Measurements from ENCODE around the gene KRR1. TPM values are rescaled to one million over a fixed set of nuclear protein-coding genes. Genes with fewer than 3 reads are reported as not detected.

KRR1 gene
- total and polyA plus RNA-seq, 2 of the 13 experiments (the other 11 are each of a cell fraction or from before 2014, with no cell fraction given), result 19.3 to 103 TPM

DNA sequence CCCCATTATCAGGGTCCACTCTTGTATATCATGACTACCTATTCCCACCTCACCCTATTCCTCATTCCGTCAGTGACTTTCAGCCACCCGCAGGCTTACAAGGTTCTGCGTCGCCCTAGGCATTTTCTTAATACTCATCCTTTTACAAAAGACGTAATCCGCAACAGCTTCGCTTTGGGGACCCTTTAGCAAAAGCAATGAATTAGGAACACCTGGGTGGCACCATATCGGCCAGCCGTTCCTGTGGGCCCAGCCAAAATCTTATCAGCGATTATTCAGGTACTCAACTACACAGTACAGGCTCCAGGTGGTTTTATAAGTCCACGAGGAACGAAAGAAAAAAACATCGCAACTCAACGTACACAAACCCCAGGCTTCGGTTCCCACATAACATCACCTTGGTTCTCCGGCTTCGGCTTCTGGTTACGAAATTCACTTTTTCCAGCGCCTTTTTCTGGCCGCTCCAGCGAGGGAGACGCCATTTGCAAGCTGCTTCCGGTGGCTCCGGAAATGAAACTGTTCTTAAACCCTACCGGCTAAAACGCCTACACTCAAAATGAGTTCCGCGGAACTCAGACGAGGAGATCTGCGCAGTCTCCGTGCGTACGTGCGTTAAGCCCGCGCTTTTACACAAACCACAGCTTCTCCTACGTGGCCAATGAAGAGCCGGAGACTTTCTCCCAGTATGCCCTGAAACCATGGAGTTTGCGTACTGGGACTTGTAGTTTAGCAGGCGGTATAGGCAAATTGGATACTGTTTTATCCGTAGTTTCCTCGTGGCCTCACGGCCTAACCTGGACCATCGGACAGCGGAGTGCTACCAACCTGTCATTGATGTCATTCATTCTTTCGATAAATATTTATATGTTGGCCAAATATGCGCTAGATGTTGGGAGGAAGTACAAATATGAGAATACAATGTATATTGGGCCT is at the start of gene KRR1 (continued):
- TF ChIP-seq BRCA1 (CRISPR knock-in tag; IDR thresholded peaks at IDR 0.05) (0 out of 2 replicates have a peak, but pooled peaks have one; percentile 18), ZNF326 (CRISPR knock-in tag; IDR thresholded peaks at IDR 0.05; ENCODE audit: borderline replicate concordance) (no peak), ZNF256 (CRISPR knock-in tag; conservative IDR thresholded peaks at IDR 0.05) (no peak; the same call in 1 of the 2 replicates), ZNF567 (CRISPR knock-in tag; IDR thresholded peaks at IDR 0.05; ENCODE audit: borderline replicate concordance) (no peak), AHR (CRISPR knock-in tag; IDR thresholded peaks at IDR 0.05) (peak; percentile 86; the same call in 1 of the 2 replicates), CBX1 (IDR thresholded peaks at IDR 0.05; ENCODE audit: low read depth) (peak; percentile 81), CHD2 (IDR thresholded peaks at IDR 0.05; ENCODE audit: low read depth, low read length) (peak; percentile 58; the same call in 1 of the 2 replicates), ZNF318 (CRISPR knock-in tag; IDR thresholded peaks at IDR 0.05) (0 out of 2 replicates have a peak, but pooled peaks have one; percentile 50), ZNF335 (CRISPR knock-in tag; IDR thresholded peaks at IDR 0.05) (peak; percentile 85; the same call in 1 of the 2 replicates), NPAS2 (CRISPR knock-in tag; IDR thresholded peaks at IDR 0.05; ENCODE audit: borderline replicate concordance) (no peak), NR2F1 (CRISPR knock-in tag; IDR thresholded peaks at IDR 0.05) (peak in 1 of 2 experiments; percentile 10; a peak in 1 of 4 replicates), SMYD3 (CRISPR knock-in tag; IDR thresholded peaks at IDR 0.05) (peak; percentile 89; the same call in 1 of the 2 replicates)
- TF ChIP-seq, protein P1, sequence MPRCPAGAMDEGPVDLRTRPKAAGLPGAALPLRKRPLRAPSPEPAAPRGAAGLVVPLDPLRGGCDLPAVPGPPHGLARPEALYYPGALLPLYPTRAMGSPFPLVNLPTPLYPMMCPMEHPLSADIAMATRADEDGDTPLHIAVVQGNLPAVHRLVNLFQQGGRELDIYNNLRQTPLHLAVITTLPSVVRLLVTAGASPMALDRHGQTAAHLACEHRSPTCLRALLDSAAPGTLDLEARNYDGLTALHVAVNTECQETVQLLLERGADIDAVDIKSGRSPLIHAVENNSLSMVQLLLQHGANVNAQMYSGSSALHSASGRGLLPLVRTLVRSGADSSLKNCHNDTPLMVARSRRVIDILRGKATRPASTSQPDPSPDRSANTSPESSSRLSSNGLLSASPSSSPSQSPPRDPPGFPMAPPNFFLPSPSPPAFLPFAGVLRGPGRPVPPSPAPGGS (CRISPR knock-in tag; IDR thresholded peaks at IDR 0.05), result peak; percentile 58; the same call in 1 of the 2 replicates
